Panc1 (cell line): ENCODE measurements around the gene GP2. TPM values are rescaled to one million over a fixed set of nuclear protein-coding genes. Genes with fewer than 3 reads are reported as not detected.

Experiments
- ATAC-seq: fragments of 200-7000 bp; cut with Tn5 transposase; 2 replicates; pipeline ENCODE4 v1.9.1; 2020; ENCODE audit warnings: mild to moderate bottlenecking, moderate library complexity
- BruUV-seq: library from RNA; stranded (reverse); fragments of 400-500 nt; replicated peaks from 2 replicates; lab custom pipeline; 2021; lab: Mats Ljungman, UMichigan
- CTCF ChIA-PET: fragments of 300-600 bp; sonication (Branson Sonifier 250); formaldehyde crosslinking; loops from one replicate; lab custom pipeline; 2022; ENCODE audit warnings: antibody characterized with exemption; lab: Charles Lee
- POLR2A ChIA-PET: fragments of 300-600 bp; sonication (Branson Sonifier 250); formaldehyde crosslinking; loops from one replicate; lab custom pipeline; 2022; ENCODE audit warnings: antibody characterized with exemption; lab: Charles Lee
- DNase-seq: peaks from one replicate; pipeline ENCODE4 v3.0.0-alpha.2; 2010; ENCODE audit warnings: low read depth, low spot score
- H3K27ac ChIP-seq: 2 replicates; pipeline ENCODE4 v1.5.1; 2011; ENCODE audit warnings: mild to moderate bottlenecking, low read length, inconsistent platforms
- H3K27me3 ChIP-seq: fragments of 200-500 bp; sonication (Bioruptor generic); 2 replicates; pipeline ENCODE4 v1.6.0; 2014; ENCODE audit warnings: low read length, inconsistent platforms; ENCODE audit not compliant: control insufficient read depth, insufficient read depth
- H3K36me3 ChIP-seq: fragments of 200-500 bp; sonication (Bioruptor generic); 2 replicates; pipeline ENCODE4 v1.5.1; 2014; ENCODE audit warnings: inconsistent platforms, mild to moderate bottlenecking, low read length, moderate library complexity; ENCODE audit not compliant: control insufficient read depth, insufficient read depth
- H3K4me1 ChIP-seq: 2 replicates; pipeline ENCODE4 v1.5.1; 2011; ENCODE audit warnings: inconsistent platforms, mild to moderate bottlenecking, low read length, moderate library complexity; ENCODE audit not compliant: control insufficient read depth, insufficient read depth
- H3K4me3 ChIP-seq, 2 experiments: 2 replicates each; pipeline ENCODE4 v1.5.1; 2011 to 2012; ENCODE audit warnings: low read depth in 2 of 2, low read length in 2 of 2, mild to moderate bottlenecking in 2 of 2, inconsistent platforms in 1 of 2, moderate library complexity in 1 of 2
- H3K9me3 ChIP-seq: fragments of 200-500 bp; sonication (Bioruptor generic); 2 replicates; pipeline ENCODE4 v1.5.1; 2014; ENCODE audit warnings: low read depth, mild to moderate bottlenecking, inconsistent platforms, low read length, moderate library complexity; ENCODE audit not compliant: control insufficient read depth, insufficient read depth
- CTCF ChIP-seq: fragments of 450-650 bp; IDR thresholded peaks from 2 replicates; pipeline ENCODE4 v1.5.1; 2017; ENCODE audit warnings: mild to moderate bottlenecking
- POLR2AphosphoS5 ChIP-seq: IDR thresholded peaks from 2 replicates; pipeline ENCODE4 v1.6.1; 2012; ENCODE audit warnings: mild to moderate bottlenecking, low read depth, low read length, moderate library complexity
- REST ChIP-seq, 2 experiments: IDR thresholded peaks; 2 replicates each; pipeline ENCODE4 v1.6.1; 2011 to 2012; ENCODE audit warnings: low read depth in 2 of 2, control low read depth in 1 of 2, low read length in 1 of 2, mild to moderate bottlenecking in 1 of 2, moderate library complexity in 1 of 2; ENCODE audit not compliant: insufficient read depth in 1 of 2
- SIN3A ChIP-seq: IDR thresholded peaks from 2 replicates; pipeline ENCODE4 v1.6.1; 2012; ENCODE audit warnings: low read depth, mild to moderate bottlenecking, low read length, moderate library complexity, borderline replicate concordance; ENCODE audit not compliant: insufficient read depth
- TCF7L2 ChIP-seq: IDR thresholded peaks from 2 replicates; pipeline ENCODE4 v1.6.1; 2011; ENCODE audit warnings: mild to moderate bottlenecking, low read depth, low read length, inconsistent platforms
- in situ Hi-C: cut with HindIII; loops from 2 replicates; pipeline ENCODE4 v1.10.0; 2016; ENCODE audit warnings: low sequenced_read_pairs, low pct_unique_long_range_greater_than_20kb
- intact Hi-C: fragments of 100-400 bp; cut with micrococcal nuclease; formaldehyde crosslinking; loops from one replicate; pipeline ENCODE4 v1.10.0; 2022; ENCODE audit not compliant: unreplicated experiment
- total RNA-seq: library from RNA; stranded (reverse); gene quantifications from one replicate; pipeline ENCODE4 v1.2.1, GENCODE V29; 2021; ENCODE audit not compliant: unreplicated experiment

GP2 gene
- total RNA-seq, 1 experiment from 2014 or later, result 5.8 TPM

GRCh38 chr16:20303012-20303411, 24.3 kb downstream of the GP2 start:
- in situ Hi-C loops (no loop called here), intact Hi-C loops (no loop called here)
- ATAC-seq (no peak), DNase-seq (no peak)
- Histone ChIP-seq H3K4me1 (peaks cover 3% of the 10 kb centered on the region; the same call in 1 of the 2 replicates), H3K4me3 (no peak overlapping the region), H3K27me3 (peaks cover 23% of the 10 kb centered on the region), H3K36me3 (no peaks in the 10 kb centered on the region), H3K9me3 (no peaks in the 10 kb centered on the region), H3K27ac (no peak overlapping the region)
- BruUV-seq, result no TSS peak
- CTCF ChIA-PET, result interaction anchor here (5.2 kb wide), 1 partner anchor 395 kb away, joined by 93 read pairs; no protein-coding TSS in a partner anchor
- POLR2A ChIA-PET, result no interaction called here
- TF ChIP-seq SIN3A (no peak), REST (IDR thresholded peaks at IDR 0.05; ENCODE audit: insufficient read depth in 1 of 2, low read depth in 2 of 2, low read length in 1 of 2) (no peak), POLR2AphosphoS5 (no peak), TCF7L2 (no peak), CTCF (no peak)

- TF ChIP-seq SIN3A (no peak), TCF7L2 (no peak), POLR2AphosphoS5 (no peak), CTCF (no peak), REST (IDR thresholded peaks at IDR 0.05; ENCODE audit: insufficient read depth in 1 of 2, low read depth in 2 of 2, low read length in 1 of 2) (no peak)
- Histone ChIP-seq H3K36me3 (no peaks in the 10 kb centered on the region), H3K27me3 (peaks cover 23% of the 10 kb centered on the region), H3K4me1 (peaks cover 3% of the 10 kb centered on the region; the same call in 1 of the 2 replicates), H3K27ac (no peak overlapping the region), H3K4me3 (no peak overlapping the region), H3K9me3 (no peaks in the 10 kb centered on the region)
- POLR2A ChIA-PET, result no interaction called here
- intact Hi-C loops (no loop called here), in situ Hi-C loops (no loop called here)
- DNase-seq (no peak), ATAC-seq (no peak)
- CTCF ChIA-PET, result interaction anchor here (1.2 to 5.2 kb wide), 2 partner anchors 81 to 394 kb away, joined by 3 to 93 read pairs; no protein-coding TSS in a partner anchor
- no TSS peak for BruUV-seq
Observed at GRCh38 chr16:20302389-20302788, 24.9 kb downstream of the GP2 start.
